DMS 273 (cell line): ENCODE data around the gene STK4.
A peak's percentile ranks its signal among the peaks of the same experiment; 100 is the strongest.
"Not testable (repeated sequence)": the region's sequence is repeated elsewhere in the genome, so short reads cannot be mapped to it uniquely, and the experiment has no call there.

ENCODE experiments used
- DNase-seq: peaks from one replicate; lab custom pipeline; 2025; ENCODE audit not compliant: unreplicated experiment; lab: John Stamatoyannopoulos, UW

Gene STK4

GRCh38 chr20:44981736-44982406 lies 15.6 kb downstream of the STK4 start:
- DNase-seq = no peak

GRCh38 chr20:44983093-44983674 lies 16.9 kb downstream of the STK4 start:
- no peak for DNase-seq

GRCh38 chr20:44988631-44989171 lies 22.4 kb downstream of the STK4 start:
- DNase-seq = no peak

- peak; percentile 28 for DNase-seq
Observed at GRCh38 chr20:44990425-44990824, 24.1 kb downstream of the STK4 start.

GRCh38 chr20:44990957-44991356 lies 24.6 kb downstream of the STK4 start:
- no peak for DNase-seq

- DNase-seq = no peak
Observed at GRCh38 chr20:44993343-44993742, 27.0 kb downstream of the STK4 start.

- DNase-seq = no peak
Observed at GRCh38 chr20:44997171-44997570, 30.9 kb downstream of the STK4 start.

GRCh38 chr20:44997668-44998067 lies 31.4 kb downstream of the STK4 start:
- no peak for DNase-seq

GRCh38 chr20:45008521-45009049 lies 42.3 kb downstream of the STK4 start:
- no peak for DNase-seq

GRCh38 chr20:45010399-45010828 lies 44.1 kb downstream of the STK4 start:
- peak; percentile 42 for DNase-seq

- DNase-seq = peak; percentile 83
Observed at GRCh38 chr20:45011108-45011526, 44.8 kb downstream of the STK4 start.

- DNase-seq = no peak
Observed at GRCh38 chr20:45012682-45013302, 46.5 kb downstream of the STK4 start.

- not testable (repeated sequence) for DNase-seq
Observed at GRCh38 chr20:45014131-45014530, 47.8 kb downstream of the STK4 start.

- no peak for DNase-seq
Observed at GRCh38 chr20:45014671-45015415, 48.5 kb downstream of the STK4 start.

GRCh38 chr20:45016089-45016671 lies 49.9 kb downstream of the STK4 start:
- DNase-seq = no peak

GRCh38 chr20:45017281-45017680 lies 51.0 kb downstream of the STK4 start:
- DNase-seq = no peak

GRCh38 chr20:45017857-45018256 lies 51.5 kb downstream of the STK4 start:
- DNase-seq = no peak

GRCh38 chr20:45019027-45019761 lies 52.9 kb downstream of the STK4 start:
- DNase-seq = no peak

- no peak for DNase-seq
Observed at GRCh38 chr20:45019762-45020123, 53.4 kb downstream of the STK4 start.

- DNase-seq = no peak
Observed at GRCh38 chr20:45020236-45020886, 54.0 kb downstream of the STK4 start.
